Measurements from ENCODE around the gene AP3B1. TPM values are rescaled to one million over a fixed set of nuclear protein-coding genes. Genes with fewer than 3 reads are reported as not detected.
A peak's percentile ranks its signal among the peaks of the same experiment; 100 is the strongest.

Gene AP3B1
- total and polyA plus RNA-seq, 4 donors = 26.4 to 50.4 (median 33.3) TPM

GRCh38 chr5:77981820-77982219 lies 312.7 kb downstream of the AP3B1 start:
- Histone ChIP-seq H3K36me3 (ENCODE audit: control insufficient read depth in 4 of 4, insufficient read depth in 4 of 4, low read length in 4 of 4) (peaks cover 0 to 2% (median 0%) of the 10 kb centered on the region in 4 donors), H3K9me3 (ENCODE audit: control insufficient read depth in 4 of 4, insufficient read depth in 3 of 4, low read length in 3 of 4) (no peaks in the 10 kb centered on the region), H3K4me3 (no peak overlapping the region), H3K27me3 (ENCODE audit: control insufficient read depth in 3 of 3, insufficient read depth in 3 of 3, low read length in 2 of 3) (peaks cover 0 to 21% (median 12%) of the 10 kb centered on the region in 3 donors), H3K4me1 (ENCODE audit: control insufficient read depth in 5 of 5, insufficient read depth in 5 of 5, low read length in 5 of 5) (peaks cover 0 to 24% (median 0%) of the 10 kb centered on the region in 5 donors), H3K27ac (ENCODE audit: low read depth in 1 of 2, low read length in 1 of 2) (no peak overlapping the region), H3K9ac (ENCODE audit: insufficient read depth in 1 of 2, low read length in 2 of 2) (no peak overlapping the region)
- ATAC-seq (ENCODE audit: insufficient read depth, low FRiP score) = no peak
- WGBS, 2 donors = 82 to 91% methylated on average over 3 of the region's 3 CpGs
- TF ChIP-seq CTCF (IDR thresholded peaks at IDR 0.05; ENCODE audit: control extremely low read depth, extremely low read depth) = no peak
- DNase-seq = no peak

DNA sequence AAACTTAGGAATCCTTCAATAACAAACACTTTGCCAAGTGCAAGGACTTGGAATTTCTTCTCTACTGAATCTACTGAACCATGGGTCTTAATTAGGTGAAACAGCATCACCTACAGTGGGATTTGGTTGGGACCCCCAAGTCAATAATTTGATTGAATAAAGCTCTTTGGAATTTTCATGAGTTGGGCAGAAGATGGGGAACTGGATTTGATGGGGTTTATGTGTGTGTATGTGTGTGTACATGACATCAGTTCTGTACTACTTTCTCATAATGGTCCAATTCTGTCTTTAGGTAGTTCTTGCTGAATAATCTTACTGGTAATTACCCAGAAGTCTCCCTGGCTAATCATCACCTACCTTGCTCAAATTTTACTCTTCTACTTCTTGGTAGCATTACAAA lies 319.9 kb downstream of the AP3B1 start:
- H3K27ac ChIP-seq (ENCODE audit: low read depth in 1 of 2, low read length in 1 of 2) = no peak overlapping the region
- H3K9me3 ChIP-seq (ENCODE audit: control insufficient read depth in 4 of 4, insufficient read depth in 3 of 4, low read length in 3 of 4) = peaks cover 0 to 6% (median 0%) of the 10 kb centered on the region in 4 donors
- no peaks in the 10 kb centered on the region for H3K36me3 ChIP-seq (ENCODE audit: control insufficient read depth in 4 of 4, insufficient read depth in 4 of 4, low read length in 4 of 4)
- no peak for DNase-seq
- ATAC-seq (ENCODE audit: insufficient read depth, low FRiP score) = no peak
- H3K27me3 ChIP-seq (ENCODE audit: control insufficient read depth in 3 of 3, insufficient read depth in 3 of 3, low read length in 2 of 3) = peaks cover 0 to 63% (median 51%) of the 10 kb centered on the region in 3 donors
- no peak for TF ChIP-seq CTCF (IDR thresholded peaks at IDR 0.05; ENCODE audit: control extremely low read depth, extremely low read depth)
- H3K9ac ChIP-seq (ENCODE audit: insufficient read depth in 1 of 2, low read length in 2 of 2) = no peak overlapping the region
- peaks cover 0 to 14% (median 7%) of the 10 kb centered on the region in 5 donors for H3K4me1 ChIP-seq (ENCODE audit: control insufficient read depth in 5 of 5, insufficient read depth in 5 of 5, low read length in 5 of 5)
- no peak overlapping the region for H3K4me3 ChIP-seq

- WGBS, 2 donors = 3 to 12% methylated on average over 19 of the region's 19 CpGs
- ATAC-seq (ENCODE audit: insufficient read depth, low FRiP score) (no peak), DNase-seq (peak; percentile 22 to 37 (median 27))
- peaks cover 0 to 6% (median 0%) of the 10 kb centered on the region in 4 donors for H3K9me3 ChIP-seq (ENCODE audit: control insufficient read depth in 4 of 4, insufficient read depth in 3 of 4, low read length in 3 of 4)
- H3K27me3 ChIP-seq (ENCODE audit: control insufficient read depth in 3 of 3, insufficient read depth in 3 of 3, low read length in 2 of 3) = peaks cover 0 to 71% (median 57%) of the 10 kb centered on the region in 3 donors
- no peak overlapping the region for H3K4me3 ChIP-seq
- H3K9ac ChIP-seq (ENCODE audit: insufficient read depth in 1 of 2, low read length in 2 of 2) = no peak overlapping the region
- peaks cover 0 to 14% (median 7%) of the 10 kb centered on the region in 5 donors for H3K4me1 ChIP-seq (ENCODE audit: control insufficient read depth in 5 of 5, insufficient read depth in 5 of 5, low read length in 5 of 5)
- no peak overlapping the region for H3K27ac ChIP-seq (ENCODE audit: low read depth in 1 of 2, low read length in 1 of 2)
- TF ChIP-seq CTCF (IDR thresholded peaks at IDR 0.05; ENCODE audit: control extremely low read depth, extremely low read depth) = no peak
- no peaks in the 10 kb centered on the region for H3K36me3 ChIP-seq (ENCODE audit: control insufficient read depth in 4 of 4, insufficient read depth in 4 of 4, low read length in 4 of 4)
Measured at GRCh38 chr5:77973253-77973609, 321.3 kb downstream of the AP3B1 start.
